DMS53 treated with DMSO at 0.1 percent for 48 hours (cell line): ENCODE data around the gene SF3B2.
"Not testable (repeated sequence)": the region's sequence is repeated elsewhere in the genome, so short reads cannot be mapped to it uniquely, and the experiment has no call there.

ENCODE experiments used
- DNase-seq: peaks from one replicate; lab custom pipeline; 2025; ENCODE audit not compliant: unreplicated experiment; lab: John Stamatoyannopoulos, UW

Gene SF3B2

DNA sequence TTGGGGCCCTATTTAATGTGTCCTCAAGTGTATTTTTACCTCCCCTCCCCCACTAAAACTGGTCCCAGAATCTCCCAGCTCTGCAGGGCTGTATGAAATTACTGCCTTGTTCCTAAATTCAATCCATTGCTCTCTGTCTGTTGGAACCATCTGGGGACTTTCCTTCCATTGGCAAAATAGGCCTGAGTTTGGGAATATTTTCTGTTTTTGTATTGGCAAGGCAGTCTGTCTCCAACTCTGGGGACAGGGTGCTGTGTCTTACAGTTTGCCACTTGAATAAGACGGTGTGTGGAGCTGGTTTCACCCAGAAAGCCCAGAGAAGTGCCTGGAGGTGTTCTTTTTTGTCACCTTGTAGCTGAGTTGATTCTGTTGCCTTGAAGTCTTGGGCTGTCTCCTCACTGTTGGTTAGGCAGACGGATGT lies 19.2 kb downstream of the SF3B2 start:
- DNase-seq: no peak

DNA sequence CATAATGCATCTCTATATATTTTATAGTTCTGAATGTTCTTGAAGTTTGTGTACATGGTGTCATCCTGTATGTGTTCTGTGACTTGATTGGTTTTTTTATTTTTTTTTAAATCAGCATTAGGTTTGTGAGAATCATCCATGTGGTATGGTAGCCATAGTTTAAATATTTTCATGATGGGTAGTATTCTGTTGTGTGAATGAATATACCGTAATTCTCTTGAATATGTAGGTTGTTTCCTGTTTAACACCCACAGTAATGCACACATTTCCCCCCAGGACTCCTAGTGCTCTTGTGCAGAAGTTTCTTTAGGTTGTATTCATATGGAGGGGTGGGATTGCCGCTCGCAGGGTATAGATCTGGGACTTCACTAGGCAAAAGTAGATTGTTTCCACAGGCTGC lies 19.9 kb downstream of the SF3B2 start:
- no peak for DNase-seq

DNA sequence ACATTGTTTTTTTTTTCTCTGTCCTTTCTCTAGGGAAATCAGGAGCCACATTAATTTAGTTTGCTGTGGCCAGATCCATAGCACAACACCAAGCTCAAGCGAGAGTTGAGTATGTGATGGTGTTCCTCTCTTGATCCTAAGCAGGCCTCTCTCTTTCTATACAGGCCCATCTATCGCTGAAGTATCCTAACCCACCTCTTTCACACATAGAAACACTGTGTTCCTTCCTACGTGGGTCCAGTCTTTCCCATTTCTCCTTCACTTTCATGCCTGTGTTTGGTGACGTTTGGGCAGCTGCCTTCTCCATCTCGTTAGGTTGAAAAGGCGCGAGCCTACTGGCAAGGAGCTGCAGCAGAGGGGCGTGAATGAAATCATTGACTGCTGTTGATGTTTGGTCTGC lies 20.4 kb downstream of the SF3B2 start:
- no peak for DNase-seq

DNA sequence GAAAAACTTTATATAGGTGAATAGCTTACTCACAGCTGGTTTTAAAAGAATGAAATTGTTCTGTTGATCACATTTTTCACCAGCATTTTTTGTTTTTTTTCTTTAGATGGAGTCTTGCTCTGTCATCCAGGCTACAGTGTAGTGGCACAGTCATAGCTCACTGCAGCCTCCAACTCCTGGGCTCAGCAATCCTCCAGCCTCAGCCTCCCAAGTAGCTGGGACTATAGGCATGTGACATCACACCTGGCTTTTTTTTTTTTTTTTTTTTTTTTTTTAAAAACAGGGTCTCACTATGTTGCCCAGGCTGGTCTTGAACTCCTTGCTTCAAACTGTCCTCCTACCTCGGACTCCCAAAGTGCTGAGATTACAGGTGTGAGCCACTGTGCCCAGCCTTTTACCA lies 21.5 kb downstream of the SF3B2 start:
- no peak for DNase-seq

DNA sequence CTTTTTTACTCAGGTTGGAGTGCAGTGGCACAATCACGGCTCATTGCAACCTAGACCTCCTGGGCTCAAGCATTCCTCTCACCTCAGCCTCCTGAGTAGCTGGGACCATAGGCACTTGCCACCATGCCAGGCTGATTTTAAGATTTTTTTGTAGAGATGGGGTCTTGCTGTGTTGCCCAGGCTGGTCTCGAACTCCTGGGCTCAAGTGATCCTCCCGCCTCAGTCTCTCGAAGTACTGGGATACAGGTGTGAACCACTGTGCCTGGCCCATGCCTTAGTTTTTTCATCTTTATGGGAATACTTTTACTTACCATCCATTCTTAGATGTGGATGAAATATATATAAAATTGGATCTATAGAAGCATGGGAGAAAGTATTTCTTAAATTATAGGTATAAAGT lies 23.1 kb downstream of the SF3B2 start:
- no peak for DNase-seq

DNA sequence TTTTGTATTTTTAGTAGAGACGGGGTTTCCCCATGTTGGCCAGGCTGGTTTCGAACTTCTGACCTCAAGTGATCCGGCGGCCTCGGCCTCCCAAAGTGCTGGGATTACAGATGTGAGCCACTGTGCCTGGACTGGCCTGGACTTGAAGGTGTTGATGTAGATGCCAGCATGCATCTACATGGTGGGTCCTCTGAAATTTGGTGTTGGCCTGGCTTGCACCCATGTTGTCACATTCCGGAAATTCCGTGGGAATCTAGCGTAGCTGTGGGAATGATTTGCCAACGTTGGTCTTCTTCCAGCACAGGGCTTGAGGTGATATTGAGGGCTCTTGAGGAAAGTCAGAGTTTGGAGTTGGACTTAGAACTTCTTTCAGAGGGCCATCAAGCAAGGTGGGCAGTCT lies 24.4 kb downstream of the SF3B2 start:
- DNase-seq: no peak

DNA sequence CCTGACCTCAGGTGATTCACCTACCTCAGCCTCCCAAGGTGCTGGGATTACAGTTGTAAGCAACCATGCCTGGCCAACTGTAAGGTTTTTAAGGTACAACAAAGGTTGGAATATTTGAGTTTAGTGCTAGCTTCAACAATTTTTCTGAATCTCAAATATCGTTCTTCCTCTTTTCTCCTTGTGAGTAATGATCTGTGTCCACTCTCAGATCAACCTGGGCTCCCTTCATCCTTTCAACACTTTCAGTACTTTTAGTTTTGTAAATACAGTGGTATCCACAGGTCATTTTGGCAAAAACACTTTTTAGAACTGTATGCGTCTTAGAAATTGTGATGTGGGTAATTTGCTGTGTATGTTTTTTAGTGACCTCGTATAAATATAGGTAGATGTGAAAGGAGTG lies 25.8 kb downstream of the SF3B2 start:
- DNase-seq: no peak

DNA sequence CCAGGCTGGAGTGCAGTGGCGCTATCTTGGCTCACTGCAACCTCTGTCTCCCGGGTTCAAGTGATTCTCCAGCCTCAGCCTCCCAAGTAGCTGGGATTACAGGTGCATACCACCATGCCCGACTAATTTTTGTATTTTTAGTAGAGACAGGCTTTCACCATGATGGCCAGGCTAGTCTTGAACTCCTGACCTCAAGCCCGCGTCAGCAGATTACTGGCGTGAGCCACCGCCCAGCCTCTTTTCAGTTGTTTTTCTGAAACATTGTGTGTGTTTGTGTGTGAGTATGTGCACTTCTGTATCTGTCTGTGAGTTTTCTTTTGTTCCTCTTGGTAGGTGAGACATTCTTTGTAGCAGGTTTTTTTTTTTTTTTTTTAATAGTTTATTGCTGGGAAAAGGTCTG lies 26.8 kb downstream of the SF3B2 start:
- not testable (repeated sequence) for DNase-seq

DNA sequence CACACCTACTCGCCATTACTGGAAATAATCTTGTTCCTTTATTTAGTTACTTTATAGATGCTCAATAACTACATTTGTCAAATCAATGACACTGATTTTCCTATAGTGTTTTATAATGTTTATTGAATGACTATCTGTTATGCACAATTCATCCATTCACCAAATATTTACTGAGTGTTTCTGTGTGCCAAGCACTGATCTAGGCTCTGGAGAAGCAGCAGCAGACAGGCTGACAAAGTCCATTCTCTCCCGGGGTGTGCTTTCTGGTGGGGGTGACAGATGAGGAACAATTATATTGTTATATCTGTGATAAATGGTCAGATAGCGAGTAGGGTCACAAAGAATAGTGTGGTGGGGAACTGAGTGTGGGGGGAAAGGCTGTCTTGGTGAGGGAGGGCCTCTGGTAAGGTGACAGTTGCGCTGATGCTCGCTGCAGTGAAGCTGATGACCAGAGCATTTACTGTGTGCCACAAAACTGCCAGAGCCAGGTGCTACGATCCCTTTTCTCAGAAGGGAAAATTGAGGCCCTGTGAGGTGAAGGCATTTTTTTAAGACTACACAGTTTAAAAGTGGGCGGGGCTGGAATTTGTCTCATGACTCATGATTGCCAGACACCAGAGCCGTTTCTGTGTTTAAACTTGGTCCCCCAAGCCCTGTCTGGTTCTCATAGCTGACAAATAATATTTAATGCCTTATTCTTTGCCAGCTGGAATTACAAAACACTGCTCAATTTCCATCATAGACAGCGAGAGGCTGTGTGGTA lies 28.1 kb downstream of the SF3B2 start:
- no peak for DNase-seq

DNA sequence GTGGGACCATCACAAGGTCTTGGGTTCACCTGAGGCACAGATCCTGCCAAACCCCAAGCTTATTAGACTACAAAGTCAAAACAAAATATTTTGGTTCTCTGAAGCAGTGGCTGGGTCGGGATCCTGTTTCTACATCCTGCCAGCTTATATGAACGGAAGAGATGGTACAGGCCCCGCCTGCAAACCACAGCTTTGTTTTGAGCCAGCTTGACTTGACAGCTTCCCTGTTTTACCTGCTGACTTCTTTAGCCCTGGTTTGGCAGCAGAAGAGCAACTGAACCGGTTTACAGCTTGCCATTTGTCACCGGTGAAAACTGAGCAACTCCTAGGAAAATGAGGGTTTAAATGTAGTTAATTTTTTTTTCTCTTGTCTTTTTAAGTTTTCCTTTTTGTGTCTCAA lies 29.3 kb downstream of the SF3B2 start:
- peak; percentile 24 for DNase-seq

DNA sequence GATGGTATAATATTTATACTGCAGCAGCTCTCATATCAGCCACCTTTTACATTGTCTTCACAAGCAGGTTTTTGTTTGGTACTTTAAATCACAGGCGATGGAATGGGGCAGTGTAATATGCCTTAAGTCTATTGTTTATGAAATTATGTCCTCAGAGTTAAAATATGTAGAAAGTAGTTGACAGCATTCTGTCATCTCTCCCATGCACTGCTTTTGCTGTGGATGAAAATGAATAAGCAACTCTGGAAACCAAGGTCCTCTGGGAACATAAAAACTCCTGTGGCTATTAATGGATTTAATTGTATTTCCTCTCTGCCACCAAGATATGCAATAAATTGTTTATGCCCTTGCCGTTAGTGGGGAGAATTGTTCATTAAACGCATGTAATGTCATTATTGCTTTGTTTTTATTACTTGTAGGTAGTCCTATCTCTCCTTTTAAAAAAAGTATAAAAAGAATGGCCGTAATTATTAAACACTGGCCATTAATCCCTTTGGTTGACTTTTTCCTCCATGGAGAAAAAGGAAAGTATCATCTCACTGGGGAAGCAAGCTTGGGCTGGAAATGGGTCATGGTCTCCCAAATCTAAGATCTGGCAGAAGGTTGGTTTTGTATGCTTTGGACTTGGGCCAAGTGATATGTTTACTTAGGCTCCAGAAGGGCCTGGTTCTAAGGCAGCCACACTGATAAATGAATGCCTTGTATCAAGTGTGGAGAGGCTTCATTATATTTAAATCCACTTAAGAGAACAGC lies 31.0 kb downstream of the SF3B2 start:
- peak; percentile 48 for DNase-seq

DNA sequence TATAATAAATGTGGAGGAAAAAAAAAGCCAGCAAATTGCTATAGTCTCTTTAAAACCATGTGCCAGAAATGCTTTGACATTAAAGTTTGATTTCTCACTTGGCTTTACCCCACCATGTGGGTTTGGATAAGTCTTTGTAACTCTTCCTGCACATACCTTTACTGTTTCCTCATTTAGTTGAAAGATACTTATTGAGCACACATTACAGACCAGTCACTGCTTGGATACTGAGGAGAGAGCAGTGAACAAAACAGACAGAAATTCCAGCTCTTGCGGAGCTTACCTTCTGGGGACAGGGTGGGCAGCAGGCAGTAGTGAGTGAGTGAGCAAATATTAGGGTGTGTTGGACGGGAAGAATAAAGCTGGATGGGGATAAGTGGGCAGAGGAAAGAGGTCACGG lies 31.6 kb downstream of the SF3B2 start:
- no peak for DNase-seq

DNA sequence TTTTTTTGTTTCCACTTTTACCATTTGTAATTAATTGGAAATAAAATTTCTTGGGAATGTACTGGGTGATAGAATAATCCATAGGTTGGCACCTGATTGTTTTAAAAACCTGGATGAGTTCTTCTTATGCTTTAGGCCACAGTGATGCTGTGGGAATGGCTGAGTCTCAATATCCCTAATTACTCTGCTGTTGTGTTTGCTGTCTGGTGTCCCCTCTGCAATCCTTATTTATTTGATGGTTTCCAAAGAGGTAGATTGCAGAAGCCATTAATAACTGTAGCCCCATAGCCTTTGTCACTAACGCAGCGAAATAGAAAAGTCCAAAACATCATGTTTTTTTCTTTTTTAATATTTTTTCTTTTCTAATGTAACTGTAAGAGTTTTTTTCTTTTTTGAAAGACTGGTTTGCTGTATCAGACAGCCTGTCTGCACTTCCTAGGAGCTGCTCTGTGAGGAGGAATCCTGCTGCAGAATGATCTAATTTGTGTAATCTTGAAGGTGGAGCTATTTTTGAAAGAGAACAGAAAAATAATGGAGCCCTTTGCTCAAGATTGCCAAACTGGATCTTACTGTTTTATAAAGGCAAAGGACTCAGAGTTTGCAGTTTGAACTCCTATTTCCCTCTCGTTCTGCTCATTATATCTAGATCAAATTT lies 32.8 kb downstream of the SF3B2 start:
- DNase-seq: no peak

DNA sequence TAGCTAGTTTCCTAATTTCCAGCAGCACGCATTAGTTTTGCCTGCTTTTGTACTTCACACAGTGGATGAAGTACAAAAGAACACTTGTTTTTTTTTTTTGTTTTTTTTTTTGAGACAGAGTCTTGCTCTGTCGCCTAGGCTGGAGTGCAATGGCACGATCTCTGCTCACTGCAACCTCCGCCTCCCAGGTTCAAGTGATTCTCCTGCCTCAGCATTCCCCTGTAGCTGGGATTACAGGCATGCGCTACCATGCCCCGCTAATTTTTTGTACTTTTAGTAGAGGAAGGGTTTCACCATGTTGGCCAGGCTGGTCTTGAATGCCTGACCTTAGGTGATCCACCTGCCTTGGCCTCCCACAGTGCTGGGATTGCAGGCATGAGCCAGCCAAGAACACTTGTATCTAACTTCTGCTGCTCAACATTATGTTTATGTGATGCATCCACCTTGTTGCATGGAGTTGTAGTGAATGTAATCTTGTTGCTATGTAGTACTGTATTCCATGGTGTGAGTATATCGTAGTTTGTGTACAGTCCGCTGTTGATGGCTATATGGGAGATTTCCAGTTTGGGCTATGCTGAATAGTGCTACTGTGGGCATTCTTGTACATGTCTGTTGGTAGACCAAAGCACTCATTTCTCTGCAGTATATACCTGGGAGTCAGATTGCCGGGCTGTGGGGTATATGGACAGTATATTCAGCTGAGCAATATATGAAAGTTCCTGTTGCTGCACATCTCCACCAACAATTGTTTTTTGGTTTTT lies 35.2 kb downstream of the SF3B2 start:
- no peak for DNase-seq

DNA sequence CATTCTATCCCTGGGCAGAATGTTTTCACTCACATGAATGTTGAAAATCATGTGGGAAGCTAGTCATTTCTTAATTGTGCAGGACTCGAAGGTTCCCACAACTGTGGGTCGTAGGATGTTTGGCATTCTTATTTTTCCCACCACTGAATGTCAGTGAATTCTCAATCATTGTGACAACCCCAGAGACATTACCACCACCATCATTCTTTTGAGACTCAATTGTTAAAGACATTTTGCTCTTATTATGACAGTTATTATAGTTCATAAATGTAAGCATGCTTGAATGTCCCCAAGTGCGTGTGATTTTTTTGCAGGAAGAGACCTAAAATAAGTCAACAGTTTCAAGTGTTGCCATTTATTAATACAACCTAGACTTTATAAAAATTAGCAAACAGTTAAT lies 36.9 kb downstream of the SF3B2 start:
- DNase-seq: no peak

DNA sequence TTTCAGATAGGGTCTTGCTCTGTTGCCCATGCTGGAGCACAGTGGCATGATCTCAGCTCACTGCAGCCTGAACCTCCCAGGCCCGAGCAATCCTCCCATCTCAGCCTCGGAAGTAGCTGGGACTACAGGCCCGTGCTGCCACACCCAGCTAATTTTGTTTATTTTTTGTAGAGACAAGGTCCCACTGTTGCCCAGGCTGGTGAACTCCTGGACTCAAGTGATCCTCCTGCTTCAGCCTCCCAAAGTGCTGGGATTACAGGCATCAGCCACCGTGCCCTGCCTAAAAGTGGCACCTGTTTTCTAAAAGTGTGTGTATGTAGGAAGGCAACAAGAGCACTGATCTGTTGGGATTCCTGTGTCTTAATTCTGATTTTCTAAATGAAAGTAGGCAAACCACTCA lies 38.1 kb downstream of the SF3B2 start:
- no peak for DNase-seq

DNA sequence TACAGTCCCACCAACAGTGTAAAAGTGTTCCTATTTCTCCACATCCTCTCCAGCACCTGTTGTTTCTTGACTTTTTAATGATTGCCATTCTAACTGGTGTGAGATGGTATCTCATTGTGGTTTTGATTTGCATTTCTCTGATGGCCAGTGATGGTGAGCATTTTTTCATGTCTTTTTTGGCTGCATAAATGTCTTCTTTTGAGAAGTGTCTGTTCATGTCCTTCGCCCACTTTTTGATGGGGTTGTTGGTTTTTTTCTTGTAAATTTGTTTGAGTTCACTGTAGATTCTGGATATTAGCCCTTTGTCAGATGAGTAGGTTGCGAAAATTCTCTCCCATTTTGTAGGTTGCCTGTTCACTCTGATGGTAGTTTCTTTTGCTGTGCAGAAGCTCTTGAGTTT lies 40.0 kb downstream of the SF3B2 start:
- DNase-seq: not testable (repeated sequence)

DNA sequence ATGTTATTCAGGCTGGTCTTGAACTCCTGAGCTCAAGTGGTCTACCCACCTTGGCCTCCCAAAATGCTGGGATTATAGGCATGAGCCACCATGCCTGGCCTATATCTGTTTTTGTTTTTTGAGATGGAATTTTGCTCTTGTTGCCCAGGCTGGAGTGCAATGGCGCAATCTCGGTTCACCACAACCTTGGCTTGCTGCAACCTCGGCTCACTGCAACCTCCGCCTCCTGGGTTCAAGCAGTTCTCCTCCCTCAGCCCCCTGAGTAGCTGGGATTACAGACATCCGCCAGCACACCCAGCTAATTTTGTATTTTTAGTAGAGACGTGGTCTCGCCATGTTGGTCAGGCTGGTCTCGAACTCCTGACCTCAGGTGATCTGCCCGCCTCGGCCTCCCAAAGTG lies 47.6 kb downstream of the SF3B2 start:
- not testable (repeated sequence) for DNase-seq

DNA sequence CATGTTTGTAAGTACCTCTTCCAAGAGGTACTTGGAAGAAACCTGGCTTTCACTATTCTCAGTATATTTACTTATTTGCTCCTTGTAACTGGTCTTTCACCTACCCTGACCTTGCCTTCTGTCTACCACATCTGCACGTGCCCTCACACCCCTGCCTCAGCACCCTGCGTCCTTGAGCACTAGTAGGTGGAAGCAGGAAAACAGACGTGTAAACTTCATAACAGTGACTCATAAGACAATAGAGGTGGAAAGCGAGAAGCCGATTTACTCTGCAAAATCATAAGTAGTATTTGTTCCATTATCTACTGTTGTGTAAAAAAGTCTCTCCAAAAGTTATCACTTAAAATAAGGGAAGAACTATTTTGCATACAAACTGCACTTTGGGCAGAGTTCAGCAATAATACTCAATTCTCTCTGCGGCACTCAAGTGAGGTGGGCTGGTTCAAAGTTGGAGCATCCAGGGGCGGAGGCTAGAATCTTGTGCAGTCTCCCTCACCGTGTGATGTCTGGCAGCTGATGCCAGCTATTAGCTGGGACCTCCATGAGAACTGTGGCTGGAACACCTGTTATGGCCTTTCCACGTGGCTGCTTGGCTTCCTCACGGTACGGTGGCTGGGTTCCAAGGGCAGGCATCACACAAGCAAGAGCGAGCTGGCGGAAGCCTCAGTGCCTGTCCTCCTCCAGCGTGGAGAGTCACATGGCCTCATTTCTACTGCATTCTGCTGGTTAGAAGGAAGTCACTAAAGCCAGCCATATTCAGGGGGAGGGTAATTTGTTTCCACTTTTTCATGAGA lies 48.3 kb downstream of the SF3B2 start:
- peak; percentile 77 for DNase-seq

DNA sequence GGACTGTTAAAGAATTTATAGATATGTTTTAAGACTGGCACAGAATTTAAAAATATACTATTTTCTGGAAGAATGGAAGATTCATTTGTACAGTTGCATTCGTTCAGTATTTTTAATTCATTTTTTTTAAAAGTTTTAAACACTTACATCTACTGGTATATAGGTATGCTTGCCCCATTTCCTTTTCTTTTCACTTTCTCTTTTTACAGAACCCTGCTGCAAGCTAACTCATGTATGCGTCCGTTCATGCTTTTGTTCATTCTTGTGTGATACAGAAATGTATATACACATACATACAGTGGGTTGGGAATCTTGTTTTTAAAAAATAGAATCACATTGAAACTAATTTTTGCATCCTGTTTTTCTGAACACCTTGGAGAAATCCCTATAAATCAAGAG lies 48.9 kb downstream of the SF3B2 start:
- no peak for DNase-seq
